Mammary epithelial cell (primary cell): ENCODE measurements around the gene KATNA1.

Experiments used
- CTCF ChIP-seq, 2 donors: IDR thresholded peaks in 1 of 2; conservative IDR thresholded peaks in 1 of 2; 2 replicates each; pipeline ENCODE4 v1.5.1; 2011 to 2012; ENCODE audit warnings: inconsistent platforms in 2 of 2, low read length in 2 of 2, mild to moderate bottlenecking in 2 of 2, control low read depth in 1 of 2, low read depth in 1 of 2; ENCODE audit not compliant: insufficient read depth in 1 of 2; ENCODE audit errors: extremely low read depth in 1 of 2
- EZH2 ChIP-seq: IDR thresholded peaks from 2 replicates; pipeline ENCODE4 v1.6.1; 2012; ENCODE audit warnings: low read length, inconsistent platforms, borderline replicate concordance

GRCh38 chr6:149563928-149564325, 84.6 kb downstream of the KATNA1 start:
- no peak for TF ChIP-seq CTCF (conservative IDR thresholded peaks at IDR 0.05 in 1 of 2, IDR thresholded peaks at IDR 0.05 in 1 of 2; ENCODE audit: extremely low read depth in 1 of 2, insufficient read depth in 1 of 2, low read depth in 1 of 2, low read length in 2 of 2)
- no peak for TF ChIP-seq EZH2
